ENCODE results near the gene SYTL1. TPM values are rescaled to one million over a fixed set of nuclear protein-coding genes. Genes with fewer than 3 reads are reported as not detected.

SYTL1 gene
- total RNA-seq, 1 donor from 2014 or later, result 25.7 TPM

DNA sequence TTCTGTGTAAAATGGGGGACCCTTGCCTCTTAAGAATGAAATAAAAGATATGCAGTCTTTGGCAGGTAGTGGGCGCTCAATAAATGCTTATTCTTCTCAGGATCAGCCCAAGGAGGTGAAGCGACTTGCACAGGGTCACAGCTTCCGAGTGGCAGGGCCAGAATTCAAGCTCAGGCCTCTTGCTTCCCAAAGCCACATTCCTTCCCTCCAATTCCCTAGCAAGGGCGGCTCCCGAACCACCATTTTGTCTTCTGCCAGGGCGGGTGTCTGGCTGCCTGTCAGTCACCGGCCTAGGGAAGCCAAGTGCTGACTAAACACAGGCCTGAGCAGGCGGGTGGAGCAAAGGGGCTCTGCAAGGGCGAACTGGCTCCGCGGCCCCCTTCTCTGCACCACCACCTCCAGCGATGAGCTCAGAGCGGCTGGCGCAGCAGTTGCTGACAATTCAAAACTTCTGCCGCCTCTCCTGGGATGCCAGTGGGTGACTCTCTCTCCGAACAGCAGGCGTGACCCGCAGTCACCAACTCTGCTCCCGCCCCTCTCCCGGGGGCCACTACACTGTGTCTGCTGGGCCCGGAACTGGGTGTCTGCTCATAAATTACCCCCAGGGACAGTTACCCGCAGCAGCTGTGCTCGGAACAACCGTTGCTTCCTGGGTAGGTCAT is 61.4 kb downstream of the SYTL1 start:
- no peaks in the 10 kb centered on the region for H3K27me3 Mint-ChIP-seq (ENCODE audit: low read depth)
- no peak overlapping the region for H3K4me3 Mint-ChIP-seq (ENCODE audit: low read depth)
- no peaks in the 10 kb centered on the region for H3K9me3 Mint-ChIP-seq
- peaks cover 11% of the 10 kb centered on the region for H3K4me1 Mint-ChIP-seq (ENCODE audit: low read depth)
- H3K27ac Mint-ChIP-seq, result peak overlapping the region; percentile 4
- intact Hi-C loops (cut with micrococcal nuclease), result no loop called here
- H3K36me3 Mint-ChIP-seq (ENCODE audit: low read depth), result peaks cover 17% of the 10 kb centered on the region
- no peak for DNase-seq (ENCODE audit: low spot score)

Other genes with a start within 250 kb of the SYTL1 start
- 23.7 and 27.2 TPM in 2 replicates for gene SLC9A1, start 186.9 kb upstream of the SYTL1 start, total RNA-seq
- gene WDTC1, start 107.4 kb upstream of the SYTL1 start, total RNA-seq, result 22.3 and 22.4 TPM in 2 replicates
- 32.1 and 35.7 TPM in 2 replicates for gene TMEM222, start 19.9 kb upstream of the SYTL1 start, total RNA-seq
- gene MAP3K6, start 24.9 kb downstream of the SYTL1 start, total RNA-seq, result 15.8 and 22.0 TPM in 2 replicates
- gene FCN3, start 32.8 kb downstream of the SYTL1 start, total RNA-seq, result not detected in 2 replicates
- not detected in 2 replicates for gene CD164L2, start 41.3 kb downstream of the SYTL1 start, total RNA-seq
- gene GPR3, start 50.6 kb downstream of the SYTL1 start, total RNA-seq, result 3.7 and 3.9 TPM in 2 replicates
- gene WASF2, start 148.1 kb downstream of the SYTL1 start, total RNA-seq, result 125 and 128 TPM in 2 replicates

Data from activated T-helper 2 cell treated with anti-CD3 and anti-CD28 coated beads, Interferon-gamma antibody, Interleukin-2, Interleukin-4, amounts not matched to agents 10 μg/mL and 5 μg/mL and 100 μg/mL, durations not matched to agents 14 hours and 24 hours and 36 hours (primary cell).